ENCODE data around the gene AUTS2. TPM values are rescaled to one million over a fixed set of nuclear protein-coding genes. Genes with fewer than 3 reads are reported as not detected.

The AUTS2 gene
- total RNA-seq, 1 donor from 2014 or later: 125 TPM

DNA sequence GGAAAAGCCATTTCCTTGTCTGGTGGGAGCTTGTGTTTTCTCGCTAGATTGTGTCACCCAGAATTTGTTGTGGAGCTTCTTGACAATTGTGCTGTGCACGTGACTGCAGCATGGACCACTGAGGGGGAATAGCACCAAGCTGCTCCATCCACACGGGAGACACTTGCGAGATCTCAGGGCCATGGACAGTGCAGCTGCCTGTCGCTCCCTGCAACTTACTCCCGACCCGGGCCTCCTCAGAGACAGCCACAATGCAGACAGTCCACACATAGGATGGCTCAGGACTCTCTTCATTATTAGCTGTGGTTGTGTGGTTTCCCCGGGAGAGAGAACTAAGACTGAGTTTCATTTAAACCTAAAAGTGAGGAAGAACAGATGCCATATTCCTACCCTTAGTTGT, 860.5 kb downstream of the AUTS2 start:
- Mint-ChIP-seq H3K4me3 (ENCODE audit: low read depth) (no peak overlapping the region), H3K27ac (no peak overlapping the region)

GRCh38 chr7:70459546-70459945, 861.3 kb downstream of the AUTS2 start:
- no peaks in the 10 kb centered on the region for H3K27me3 Mint-ChIP-seq
- peaks cover 23% of the 10 kb centered on the region for H3K4me1 Mint-ChIP-seq (ENCODE audit: low read depth)
- no peak overlapping the region for H3K4me3 Mint-ChIP-seq (ENCODE audit: low read depth)
- H3K36me3 Mint-ChIP-seq (ENCODE audit: insufficient read depth): peaks cover 2% of the 10 kb centered on the region
- no peak overlapping the region for H3K27ac Mint-ChIP-seq
- H3K9me3 Mint-ChIP-seq (ENCODE audit: low read depth): no peaks in the 10 kb centered on the region
- TF ChIP-seq, protein P1, sequence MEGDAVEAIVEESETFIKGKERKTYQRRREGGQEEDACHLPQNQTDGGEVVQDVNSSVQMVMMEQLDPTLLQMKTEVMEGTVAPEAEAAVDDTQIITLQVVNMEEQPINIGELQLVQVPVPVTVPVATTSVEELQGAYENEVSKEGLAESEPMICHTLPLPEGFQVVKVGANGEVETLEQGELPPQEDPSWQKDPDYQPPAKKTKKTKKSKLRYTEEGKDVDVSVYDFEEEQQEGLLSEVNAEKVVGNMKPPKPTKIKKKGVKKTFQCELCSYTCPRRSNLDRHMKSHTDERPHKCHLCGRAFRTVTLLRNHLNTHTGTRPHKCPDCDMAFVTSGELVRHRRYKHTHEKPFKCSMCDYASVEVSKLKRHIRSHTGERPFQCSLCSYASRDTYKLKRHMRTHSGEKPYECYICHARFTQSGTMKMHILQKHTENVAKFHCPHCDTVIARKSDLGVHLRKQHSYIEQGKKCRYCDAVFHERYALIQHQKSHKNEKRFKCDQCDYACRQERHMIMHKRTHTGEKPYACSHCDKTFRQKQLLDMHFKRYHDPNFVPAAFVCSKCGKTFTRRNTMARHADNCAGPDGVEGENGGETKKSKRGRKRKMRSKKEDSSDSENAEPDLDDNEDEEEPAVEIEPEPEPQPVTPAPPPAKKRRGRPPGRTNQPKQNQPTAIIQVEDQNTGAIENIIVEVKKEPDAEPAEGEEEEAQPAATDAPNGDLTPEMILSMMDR (IDR thresholded peaks at IDR 0.05; ENCODE audit: unreplicated experiment): no peak
- no peak for DNase-seq (ENCODE audit: low spot score, unreplicated experiment)

More for the DNA sequence above, 860.5 kb downstream of the AUTS2 start:
- DNase-seq (ENCODE audit: low spot score, unreplicated experiment): no peak
- Mint-ChIP-seq H3K27me3 (no peaks in the 10 kb centered on the region), H3K9me3 (ENCODE audit: low read depth) (no peaks in the 10 kb centered on the region), H3K36me3 (ENCODE audit: insufficient read depth) (peaks cover 2% of the 10 kb centered on the region), H3K4me1 (ENCODE audit: low read depth) (peaks cover 20% of the 10 kb centered on the region)
- TF ChIP-seq, protein P1 (IDR thresholded peaks at IDR 0.05; ENCODE audit: unreplicated experiment): no peak

- DNase-seq (ENCODE audit: low spot score, unreplicated experiment): no peak
- H3K36me3 Mint-ChIP-seq (ENCODE audit: insufficient read depth): no peaks in the 10 kb centered on the region
- peaks cover 23% of the 10 kb centered on the region for H3K4me1 Mint-ChIP-seq (ENCODE audit: low read depth)
- TF ChIP-seq, protein P1 (IDR thresholded peaks at IDR 0.05; ENCODE audit: unreplicated experiment): no peak
- no peak overlapping the region for H3K4me3 Mint-ChIP-seq (ENCODE audit: low read depth)
- H3K27me3 Mint-ChIP-seq: no peaks in the 10 kb centered on the region
- H3K27ac Mint-ChIP-seq: no peak overlapping the region
- no peaks in the 10 kb centered on the region for H3K9me3 Mint-ChIP-seq (ENCODE audit: low read depth)
Measured at GRCh38 chr7:70460071-70460470, 861.8 kb downstream of the AUTS2 start.

- Mint-ChIP-seq H3K27me3 (no peaks in the 10 kb centered on the region), H3K9me3 (ENCODE audit: low read depth) (no peaks in the 10 kb centered on the region), H3K4me1 (ENCODE audit: low read depth) (peaks cover 23% of the 10 kb centered on the region), H3K4me3 (ENCODE audit: low read depth) (no peak overlapping the region), H3K27ac (no peak overlapping the region), H3K36me3 (ENCODE audit: insufficient read depth) (no peaks in the 10 kb centered on the region)
- TF ChIP-seq, protein P1 (IDR thresholded peaks at IDR 0.05; ENCODE audit: unreplicated experiment): no peak
- DNase-seq (ENCODE audit: low spot score, unreplicated experiment): no peak
Measured at GRCh38 chr7:70460562-70460961, 862.3 kb downstream of the AUTS2 start.

- Mint-ChIP-seq H3K4me1 (ENCODE audit: low read depth) (peaks cover 16% of the 10 kb centered on the region), H3K9me3 (ENCODE audit: low read depth) (no peaks in the 10 kb centered on the region), H3K4me3 (ENCODE audit: low read depth) (no peak overlapping the region), H3K27me3 (no peaks in the 10 kb centered on the region), H3K27ac (no peak overlapping the region), H3K36me3 (ENCODE audit: insufficient read depth) (no peaks in the 10 kb centered on the region)
- TF ChIP-seq, protein P1 (IDR thresholded peaks at IDR 0.05; ENCODE audit: unreplicated experiment): no peak
- DNase-seq (ENCODE audit: low spot score, unreplicated experiment): no peak
Measured at GRCh38 chr7:70463352-70463938, 865.2 kb downstream of the AUTS2 start.
